CD14-positive monocyte (primary cell): ENCODE measurements around the gene MYO16. TPM values are rescaled to one million over a fixed set of nuclear protein-coding genes. Genes with fewer than 3 reads are reported as not detected.

ENCODE experiments used
- DNase-seq, 3 donors: peaks; one replicate each; pipeline ENCODE4 v3.0.0-alpha.2; 2011 to 2022
- H2AFZ ChIP-seq: 2 replicates; pipeline ENCODE4 v1.6.0; 2012; ENCODE audit warnings: mild to moderate bottlenecking, low read depth, low read length, inconsistent platforms; ENCODE audit not compliant: insufficient read depth, poor library complexity, severe bottlenecking
- H3K27ac ChIP-seq, 2 donors: 1 replicate in 1 of 2; 2 replicates in 1 of 2; pipeline ENCODE4 v1.5.1; 2012 to 2013; ENCODE audit warnings: low read length in 2 of 2, control low read depth in 1 of 2, inconsistent platforms in 1 of 2, low read depth in 1 of 2, mild to moderate bottlenecking in 1 of 2
- H3K27me3 ChIP-seq, 2 donors: one replicate each; pipeline versions ENCODE4 v1.6.0 to v1.6.1; 2011 to 2013; ENCODE audit warnings: low read length in 2 of 2; ENCODE audit not compliant: control insufficient read depth in 2 of 2, insufficient read depth in 2 of 2
- H3K36me3 ChIP-seq, 2 donors: replicated peaks in 1 of 2; 1 replicate in 1 of 2; 2 replicates in 1 of 2; pipeline versions ENCODE4 v1.5.1 to v1.6.1; 2012 to 2013; ENCODE audit warnings: low read length in 2 of 2, control low read depth in 1 of 2, inconsistent platforms in 1 of 2, mild to moderate bottlenecking in 1 of 2; ENCODE audit not compliant: insufficient read depth in 2 of 2, control insufficient read depth in 1 of 2
- H3K4me1 ChIP-seq, 2 donors: 1 replicate in 1 of 2; 2 replicates in 1 of 2; pipeline versions ENCODE4 v1.5.1 to v1.6.1; 2012 to 2013; ENCODE audit warnings: low read length in 2 of 2, control low read depth in 1 of 2, inconsistent platforms in 1 of 2, mild to moderate bottlenecking in 1 of 2, moderate library complexity in 1 of 2; ENCODE audit not compliant: insufficient read depth in 2 of 2, control insufficient read depth in 1 of 2
- H3K4me2 ChIP-seq: replicated peaks from 2 replicates; pipeline ENCODE3; 2012; ENCODE audit warnings: low read length, moderate library complexity, mild to moderate bottlenecking; ENCODE audit not compliant: poor library complexity, severe bottlenecking; ENCODE audit errors: extremely low read depth
- H3K4me3 ChIP-seq, 3 experiments: fragments of 200-600 bp in 1 of 3; sonication (generic) in 1 of 3; replicated peaks in 1 of 3; 1 replicate in 2 of 3; 2 replicates in 1 of 3; pipeline ENCODE4 v1.5.1; 2011 to 2013; ENCODE audit warnings: low read length in 3 of 3, mild to moderate bottlenecking in 3 of 3, control low read depth in 2 of 3, low read depth in 2 of 3, inconsistent platforms in 1 of 3, moderate library complexity in 1 of 3
- H3K79me2 ChIP-seq: 2 replicates; pipeline ENCODE4 v1.6.0; 2012; ENCODE audit warnings: mild to moderate bottlenecking, control low read depth, inconsistent platforms, low read length, moderate library complexity; ENCODE audit not compliant: insufficient read depth
- H3K9ac ChIP-seq: 2 replicates; pipeline ENCODE4 v1.6.0; 2017; ENCODE audit warnings: low read length, mild to moderate bottlenecking; ENCODE audit not compliant: insufficient read depth, poor library complexity, severe bottlenecking
- H3K9me3 ChIP-seq, 2 donors: replicated peaks in 1 of 2; 1 replicate in 1 of 2; 2 replicates in 1 of 2; pipeline versions ENCODE4 v1.5.1 to v1.6.1; 2012 to 2013; ENCODE audit warnings: low read length in 2 of 2, control low read depth in 1 of 2; ENCODE audit not compliant: control insufficient read depth in 1 of 2, insufficient read depth in 1 of 2
- H4K20me1 ChIP-seq: 2 replicates; pipeline ENCODE4 v1.6.0; 2012; ENCODE audit warnings: mild to moderate bottlenecking, low read length, control low read depth, moderate library complexity; ENCODE audit not compliant: insufficient read depth
- H3K27ac Mint-ChIP-seq, 7 donors: one replicate each; pipeline ENCODE4 v1.8.0; 2020; ENCODE audit warnings: mild to moderate bottlenecking in 7 of 7, mixed read lengths in 7 of 7, moderate library complexity in 6 of 7, inconsistent platforms in 2 of 7
- H3K27me3 Mint-ChIP-seq, 3 donors: one replicate each; pipeline ENCODE4 v1.8.0; 2021 to 2022; ENCODE audit warnings: low read depth in 3 of 3, mild to moderate bottlenecking in 3 of 3, mixed read lengths in 3 of 3, moderate library complexity in 3 of 3, inconsistent platforms in 1 of 3
- H3K36me3 Mint-ChIP-seq, 2 donors: one replicate each; pipeline ENCODE4 v1.8.0; 2020; ENCODE audit warnings: mixed read lengths in 2 of 2, inconsistent platforms in 1 of 2, mild to moderate bottlenecking in 1 of 2
- H3K4me1 Mint-ChIP-seq: one replicate; pipeline ENCODE4 v1.8.0; 2020; ENCODE audit warnings: mild to moderate bottlenecking, mixed read lengths
- H3K4me3 Mint-ChIP-seq, 2 donors: one replicate each; pipeline ENCODE4 v1.8.0; 2020; ENCODE audit warnings: mild to moderate bottlenecking in 2 of 2, mixed read lengths in 2 of 2, moderate library complexity in 1 of 2
- H3K9me3 Mint-ChIP-seq, 7 donors: one replicate each; pipeline ENCODE4 v1.8.0; 2020 to 2022; ENCODE audit warnings: mixed read lengths in 7 of 7, mild to moderate bottlenecking in 6 of 7, moderate library complexity in 6 of 7, inconsistent platforms in 2 of 7
- CTCF ChIP-seq: fragments of 200-600 bp; IDR thresholded peaks from one replicate; pipeline ENCODE4 v1.8.0; 2022; ENCODE audit warnings: antibody characterized with exemption, mild to moderate bottlenecking
- WGBS: methylation state at CpG from one replicate; pipeline ENCODE4 v1.1.5; 2013; ENCODE audit warnings: missing lambda C conversion rate; ENCODE audit not compliant: insufficient coverage; 5-methylcytosine and 5-hydroxymethylcytosine counted together
- intact Hi-C, 2 donors: fragments of 100-400 bp; cut with micrococcal nuclease; formaldehyde crosslinking; loops; one replicate each; pipeline versions ENCODE4 v1.15.0 to v1.15.1; 2023
- polyA plus RNA-seq, 3 donors: library from polyadenylated mRNA; depleted of rRNA in 1 of 3; unstranded in 2 of 3; stranded (reverse) in 1 of 3; fragments of 300-500 nt in 2 of 3; fragments of >200 nt in 1 of 3; fragmentation: Illumina TruSeq in 2 of 3; gene quantifications; 1 replicate in 2 of 3; 2 replicates in 1 of 3; pipeline ENCODE4 v1.2.3, GENCODE V29; 2012 to 2021

MYO16 gene
- polyA plus RNA-seq, 3 donors, result not detected

GRCh38 chr13:108859197-108860012, 230.0 kb downstream of the MYO16 start:
- H3K79me2 ChIP-seq, result no peaks in the 10 kb centered on the region
- TF ChIP-seq CTCF, result no peak
- whole genome bisulfite sequencing, result 80% methylated on average over 3 of the region's 8 CpGs
- no peaks in the 10 kb centered on the region for H3K27me3 ChIP-seq
- H3K9me3 Mint-ChIP-seq, result peaks cover 0 to 4% (median 0%) of the 10 kb centered on the region in 7 donors
- no peak overlapping the region for H3K4me2 ChIP-seq
- no peaks in the 10 kb centered on the region for H3K9me3 ChIP-seq
- no peaks in the 10 kb centered on the region for H3K36me3 ChIP-seq
- no peaks in the 10 kb centered on the region for H3K4me1 ChIP-seq
- no peak overlapping the region for H2AFZ ChIP-seq
- intact Hi-C loops, result no loop called here
- H3K36me3 Mint-ChIP-seq, result no peaks in the 10 kb centered on the region
- H3K27ac Mint-ChIP-seq, result no peak overlapping the region
- H3K4me3 ChIP-seq, result no peak overlapping the region
- no peaks in the 10 kb centered on the region for H3K4me1 Mint-ChIP-seq
- H3K9ac ChIP-seq, result no peak overlapping the region
- DNase-seq, result no peak
- no peak overlapping the region for H3K4me3 Mint-ChIP-seq
- H3K27ac ChIP-seq, result no peak overlapping the region
- no peaks in the 10 kb centered on the region for H4K20me1 ChIP-seq
- peaks cover 0 to 2% (median 2%) of the 10 kb centered on the region in 3 donors for H3K27me3 Mint-ChIP-seq

- Mint-ChIP-seq H3K9me3 (peaks cover 0 to 4% (median 0%) of the 10 kb centered on the region in 7 donors), H3K4me3 (no peak overlapping the region), H3K4me1 (no peaks in the 10 kb centered on the region), H3K27me3 (peaks cover 0 to 4% (median 2%) of the 10 kb centered on the region in 3 donors), H3K27ac (no peak overlapping the region), H3K36me3 (no peaks in the 10 kb centered on the region)
- Histone ChIP-seq H3K27me3 (no peaks in the 10 kb centered on the region), H3K36me3 (no peaks in the 10 kb centered on the region), H3K79me2 (no peaks in the 10 kb centered on the region), H3K27ac (no peak overlapping the region), H3K4me3 (no peak overlapping the region), H3K9me3 (no peaks in the 10 kb centered on the region), H3K4me1 (no peaks in the 10 kb centered on the region), H3K4me2 (no peak overlapping the region), H2AFZ (no peak overlapping the region), H4K20me1 (no peaks in the 10 kb centered on the region), H3K9ac (no peak overlapping the region)
- DNase-seq, result no peak
- no peak for TF ChIP-seq CTCF
- 100% methylated on average over 1 of the region's 3 CpGs for WGBS
- intact Hi-C loops, result no loop called here
Observed at GRCh38 chr13:108860418-108860817, 231.0 kb downstream of the MYO16 start.
